ENCODE results near the gene CDK5RAP1. TPM values are rescaled to one million over a fixed set of nuclear protein-coding genes. Genes with fewer than 3 reads are reported as not detected.
"Not testable (repeated sequence)": the region's sequence is repeated elsewhere in the genome, so short reads cannot be mapped to it uniquely, and the experiment has no call there.

The CDK5RAP1 gene
- total RNA-seq, 2 experiments from 2014 or later: 40.0 to 41.5 TPM

- H3K4me3 Mint-ChIP-seq: no peak overlapping the region
These were observed 8.9 kb upstream of the CDK5RAP1 start for GRCh38 chr20:33410081-33410742.

GRCh38 chr20:33408716-33409654, 7.7 kb upstream of the CDK5RAP1 start:
- Mint-ChIP-seq H3K27ac (no peak overlapping the region), H3K4me1 (peaks cover 2% of the 10 kb centered on the region), H3K36me3 (peaks cover 13% of the 10 kb centered on the region), H3K4me3 (no peak overlapping the region), H3K27me3 (no peaks in the 10 kb centered on the region), H3K9me3 (no peaks in the 10 kb centered on the region)
- POLR2A ChIA-PET: no interaction called here
- DNase-seq (no peak), ATAC-seq (ENCODE audit: low read depth) (no peak)

More at GRCh38 chr20:33410081-33410742, 8.9 kb upstream of the CDK5RAP1 start:
- Mint-ChIP-seq H3K27ac (no peak overlapping the region), H3K36me3 (peaks cover 9% of the 10 kb centered on the region), H3K27me3 (no peaks in the 10 kb centered on the region), H3K4me1 (peaks cover 2% of the 10 kb centered on the region), H3K9me3 (no peaks in the 10 kb centered on the region)
- ATAC-seq (ENCODE audit: low read depth): no peak
- DNase-seq: no peak
- POLR2A ChIA-PET: interaction anchor here (0.5 kb wide), 1 partner anchor 9 kb away, joined by 3 read pairs; the partner anchor contains the start of gene CDK5RAP1

GRCh38 chr20:33408313-33408712, 7.0 kb upstream of the CDK5RAP1 start:
- Mint-ChIP-seq H3K9me3 (no peaks in the 10 kb centered on the region), H3K36me3 (peaks cover 13% of the 10 kb centered on the region), H3K4me3 (no peak overlapping the region), H3K27ac (no peak overlapping the region), H3K27me3 (no peaks in the 10 kb centered on the region), H3K4me1 (peaks cover 2% of the 10 kb centered on the region)
- DNase-seq: no peak
- ATAC-seq (ENCODE audit: low read depth): no peak
- POLR2A ChIA-PET: no interaction called here

GRCh38 chr20:33407796-33408195, 6.5 kb upstream of the CDK5RAP1 start:
- no peak for ATAC-seq (ENCODE audit: low read depth)

GRCh38 chr20:33407251-33407650, 5.9 kb upstream of the CDK5RAP1 start:
- Mint-ChIP-seq H3K27ac (no peak overlapping the region), H3K4me3 (no peak overlapping the region), H3K27me3 (no peaks in the 10 kb centered on the region), H3K4me1 (peaks cover 6% of the 10 kb centered on the region), H3K36me3 (peaks cover 13% of the 10 kb centered on the region), H3K9me3 (no peaks in the 10 kb centered on the region)
- ATAC-seq (ENCODE audit: low read depth) (no peak), DNase-seq (no peak)
- POLR2A ChIA-PET: no interaction called here

More at GRCh38 chr20:33407796-33408195, 6.5 kb upstream of the CDK5RAP1 start:
- Mint-ChIP-seq H3K9me3 (no peaks in the 10 kb centered on the region), H3K4me1 (peaks cover 2% of the 10 kb centered on the region), H3K27ac (no peak overlapping the region), H3K27me3 (no peaks in the 10 kb centered on the region), H3K4me3 (no peak overlapping the region), H3K36me3 (peaks cover 13% of the 10 kb centered on the region)
- no peak for DNase-seq
- POLR2A ChIA-PET: no interaction called here

- H3K4me1 Mint-ChIP-seq: peaks cover 18% of the 10 kb centered on the region
- no peak overlapping the region for H3K27ac Mint-ChIP-seq
- H3K36me3 Mint-ChIP-seq: peaks cover 15% of the 10 kb centered on the region
- DNase-seq: no peak
- no peak for ATAC-seq (ENCODE audit: low read depth)
- H3K9me3 Mint-ChIP-seq: no peaks in the 10 kb centered on the region
- no peak overlapping the region for H3K4me3 Mint-ChIP-seq
- POLR2A ChIA-PET: no interaction called here
- H3K27me3 Mint-ChIP-seq: no peaks in the 10 kb centered on the region
These were observed 3.0 kb upstream of the CDK5RAP1 start for GRCh38 chr20:33404281-33404680.

GRCh38 chr20:33401921-33402369, 626 bp upstream of the CDK5RAP1 start:
- no peak for DNase-seq
- H3K36me3 Mint-ChIP-seq: peaks cover 7% of the 10 kb centered on the region
- H3K9me3 Mint-ChIP-seq: no peaks in the 10 kb centered on the region

GRCh38 chr20:33400812-33401183, 521 bp downstream of the CDK5RAP1 start:
- DNase-seq (no peak), ATAC-seq (ENCODE audit: low read depth) (peak; percentile 57)
- no peaks in the 10 kb centered on the region for H3K27me3 Mint-ChIP-seq
- H3K4me3 Mint-ChIP-seq: peak overlapping the region; percentile 92
- H3K4me1 Mint-ChIP-seq: peaks cover 25% of the 10 kb centered on the region
- H3K9me3 Mint-ChIP-seq: no peaks in the 10 kb centered on the region
- H3K27ac Mint-ChIP-seq: peak overlapping the region; percentile 90
- POLR2A ChIA-PET: interaction anchor here (0.7 to 4.6 kb wide), 8 partner anchors 10 to 711 kb away, joined by 3 to 34 read pairs (median 4); partner anchors contain the start of genes ACTL10, CBFA2T2, EIF2S2 and SNTA1
- peaks cover 6% of the 10 kb centered on the region for H3K36me3 Mint-ChIP-seq

More at GRCh38 chr20:33401921-33402369, 626 bp upstream of the CDK5RAP1 start:
- H3K27me3 Mint-ChIP-seq: no peaks in the 10 kb centered on the region
- ATAC-seq (ENCODE audit: low read depth): no peak
- peak overlapping the region; percentile 92 for H3K4me3 Mint-ChIP-seq
- POLR2A ChIA-PET: interaction anchor here (1.0 to 4.6 kb wide), 7 partner anchors 8 to 710 kb away, joined by 3 to 34 read pairs (median 4); partner anchors contain the start of genes ACTL10, CBFA2T2, EIF2S2 and SNTA1
- H3K4me1 Mint-ChIP-seq: peaks cover 22% of the 10 kb centered on the region
- peak overlapping the region; percentile 90 for H3K27ac Mint-ChIP-seq

- no peaks in the 10 kb centered on the region for H3K27me3 Mint-ChIP-seq
- POLR2A ChIA-PET: interaction anchor here (0.7 to 4.6 kb wide), 3 partner anchors 44 to 263 kb away, joined by 3 to 34 read pairs (median 6); partner anchors contain the start of gene SNTA1
- peaks cover 25% of the 10 kb centered on the region for H3K4me1 Mint-ChIP-seq
- no peak overlapping the region for H3K27ac Mint-ChIP-seq
- peaks cover 6% of the 10 kb centered on the region for H3K36me3 Mint-ChIP-seq
- H3K4me3 Mint-ChIP-seq: peak overlapping the region; percentile 92
- no peaks in the 10 kb centered on the region for H3K9me3 Mint-ChIP-seq
- ATAC-seq (ENCODE audit: low read depth) (no peak), DNase-seq (no peak)
These were observed 1.4 kb downstream of the CDK5RAP1 start for GRCh38 chr20:33399924-33400323.

GRCh38 chr20:33394718-33395117, 6.6 kb downstream of the CDK5RAP1 start:
- no peaks in the 10 kb centered on the region for H3K9me3 Mint-ChIP-seq
- H3K36me3 Mint-ChIP-seq: peaks cover 22% of the 10 kb centered on the region
- no peak overlapping the region for H3K27ac Mint-ChIP-seq
- H3K4me1 Mint-ChIP-seq: peaks cover 15% of the 10 kb centered on the region
- no peaks in the 10 kb centered on the region for H3K27me3 Mint-ChIP-seq
- no peak for ATAC-seq (ENCODE audit: low read depth)
- no peak for DNase-seq
- no peak overlapping the region for H3K4me3 Mint-ChIP-seq
- POLR2A ChIA-PET: interaction anchor here (0.7 to 0.8 kb wide), 2 partner anchors 50 to 1192 kb away, joined by 3 to 4 read pairs; no protein-coding TSS in a partner anchor

GRCh38 chr20:33393609-33394008, 7.7 kb downstream of the CDK5RAP1 start:
- Mint-ChIP-seq H3K4me1 (peaks cover 10% of the 10 kb centered on the region), H3K9me3 (no peaks in the 10 kb centered on the region), H3K27me3 (no peaks in the 10 kb centered on the region), H3K27ac (no peak overlapping the region), H3K4me3 (no peak overlapping the region), H3K36me3 (peaks cover 24% of the 10 kb centered on the region)
- DNase-seq: no peak
- no peak for ATAC-seq (ENCODE audit: low read depth)
- POLR2A ChIA-PET: interaction anchor here (0.7 kb wide), 1 partner anchor 48 kb away, joined by 3 read pairs; no protein-coding TSS in a partner anchor

- DNase-seq: no peak
- Mint-ChIP-seq H3K4me1 (peaks cover 8% of the 10 kb centered on the region), H3K9me3 (no peaks in the 10 kb centered on the region), H3K36me3 (peaks cover 24% of the 10 kb centered on the region), H3K27me3 (no peaks in the 10 kb centered on the region), H3K27ac (no peak overlapping the region), H3K4me3 (no peak overlapping the region)
- POLR2A ChIA-PET: interaction anchor here (0.6 kb wide), 3 partner anchors 22 to 161 kb away, joined by 3 to 4 read pairs (median 3); no protein-coding TSS in a partner anchor
- ATAC-seq (ENCODE audit: low read depth): no peak
These were observed 9.4 kb downstream of the CDK5RAP1 start for GRCh38 chr20:33391722-33392415.

- H3K9me3 Mint-ChIP-seq; H3K27me3 Mint-ChIP-seq; H3K4me3 Mint-ChIP-seq; POLR2A ChIA-PET; H3K27ac Mint-ChIP-seq; H3K4me1 Mint-ChIP-seq; ATAC-seq (ENCODE audit: low read depth); DNase-seq: not testable (repeated sequence)
- H3K36me3 Mint-ChIP-seq: peaks cover 21% of the 10 kb centered on the region
These were observed 12.0 kb downstream of the CDK5RAP1 start for GRCh38 chr20:33389326-33389725.
